Pancreas (tissue), 10 donors: ENCODE data around the gene ATAD3C. TPM values are rescaled to one million over a fixed set of nuclear protein-coding genes. Genes with fewer than 3 reads are reported as not detected.
"Not testable (repeated sequence)": the region's sequence is repeated elsewhere in the genome, so short reads cannot be mapped to it uniquely, and the experiment has no call there.

ENCODE experiments used
- ATAC-seq, 4 donors: fragments of 200-7000 bp; cut with Tn5 transposase; one replicate each; pipeline versions ENCODE4 v1.8.0 to v1.9.1; 2020; ENCODE audit warnings: mild to moderate bottlenecking in 4 of 4, moderate library complexity in 4 of 4
- DNase-seq, 6 donors: peaks; one replicate each; pipeline ENCODE4 v3.0.0-alpha.2; 2020
- FAIRE-seq: peaks from 2 replicates; lab custom pipeline; 2012; peaks lifted over from hg19 to GRCh38; lab: Jason Lieb, UNC
- H3K27ac ChIP-seq, 4 donors: fragments of 200-600 bp; sonication (generic); 1 replicate in 3 of 4; 2 replicates in 1 of 4; pipeline versions ENCODE4 v1.5.0 to v1.8.0; 2020
- H3K27me3 ChIP-seq, 4 donors: fragments of 200-600 bp; one replicate each; pipeline ENCODE4 v1.8.0; 2021
- H3K36me3 ChIP-seq, 3 donors: fragments of 200-600 bp; sonication (generic) in 1 of 3; one replicate each; pipeline versions ENCODE4 v1.5.0 to v1.8.0; 2020 to 2021
- H3K4me1 ChIP-seq, 3 donors: fragments of 200-600 bp; one replicate each; pipeline ENCODE4 v1.8.0; 2021
- H3K4me3 ChIP-seq, 4 donors: fragments of 200-600 bp; sonication (generic) in 2 of 4; one replicate each; pipeline versions ENCODE4 v1.5.0 to v1.8.0; 2020 to 2021
- H3K9me3 ChIP-seq, 4 donors: fragments of 200-600 bp; one replicate each; pipeline ENCODE4 v1.8.0; 2021
- CTCF ChIP-seq, 4 donors: fragments of 200-600 bp; sonication (generic) in 3 of 4; IDR thresholded peaks; one replicate each; pipeline versions ENCODE4 v1.5.0 to v1.8.0; 2021; ENCODE audit warnings: antibody characterized with exemption in 4 of 4
- WGBS, 2 donors: extraction: QIAGEN DNeasy Blood & Tissue Kit; methylation state at CpG; one replicate each; pipeline ENCODE4 v1.1.7; 2013; 5-methylcytosine and 5-hydroxymethylcytosine counted together
- intact Hi-C, 3 donors: fragments of 100-400 bp; cut with DNase I; formaldehyde crosslinking; loops; one replicate each; pipeline versions ENCODE4 v1.11.1 to v1.14.2; 2022
- polyA plus RNA-seq, 2 donors: library from polyadenylated mRNA; stranded (reverse); fragments of 200-250 nt; gene quantifications; one replicate each; pipeline ENCODE4 v1.2.3, GENCODE V29; 2013
- total RNA-seq, 6 donors: library from RNA; stranded (reverse); fragmentation: NEBNext Ultra II Directional in 4 of 6; extraction: Animal tissue kit (Norgen Biotek cat#: 25700) in 4 of 6; gene quantifications; one replicate each; pipeline versions ENCODE4 v1.2.1 to v1.2.4, GENCODE V29; 2021 to 2023
- donor health status: healthy with polysubstance abuse.
- donor health status: DM: no; HTN: no; CAD: no; lungs with moderate emphysema.
- donor health status: DM: no; HTN: no; CAD: no.
- donor health status: control.
- donor health status: control.
- donor health status: Bipolar disorder and iron deficiency.
- donor health status: DM: yes; HTN: yes; CAD: no.
- donor health status: DM: no; HTN: no; CAD: no.
- donor health status: DM: no; HTN: no; CAD: no.
- donor health status: DM: yes; HTN: yes; CAD: no.

Gene ATAD3C
- total and polyA plus RNA-seq, 8 donors = 2.4 to 22.0 (median 7.5) TPM

- TF ChIP-seq CTCF (IDR thresholded peaks at IDR 0.05) = no peak
- Histone ChIP-seq H3K27me3 (no peaks in the 10 kb centered on the region), H3K36me3 (peaks cover 0 to 22% (median 21%) of the 10 kb centered on the region in 3 donors), H3K4me1 (peaks cover 12 to 30% (median 23%) of the 10 kb centered on the region in 3 donors), H3K4me3 (no peak overlapping the region), H3K9me3 (no peaks in the 10 kb centered on the region), H3K27ac (no peak overlapping the region)
- intact Hi-C loops = loop anchor here in 2 of 3 donors (5.0 kb wide), 2 partner anchors 36 to 41 kb away; partner anchors contain the start of gene VWA1 (in 1 of the 2)
- ATAC-seq (no peak), FAIRE-seq (no peak), DNase-seq (peak in 1 of 6 donors; percentile 47)
- 84 to 87% methylated on average over 7 of the region's 7 CpGs for WGBS, 2 donors
These were observed 48.0 kb upstream of the ATAD3C start for GRCh38 chr1:1401457-1402010.

- peak in 3 of 4 donors; percentile 15 to 24 (median 21) for TF ChIP-seq CTCF (IDR thresholded peaks at IDR 0.05)
- Histone ChIP-seq H3K9me3 (no peaks in the 10 kb centered on the region), H3K36me3 (peaks cover 0 to 17% (median 16%) of the 10 kb centered on the region in 3 donors), H3K27me3 (no peaks in the 10 kb centered on the region), H3K4me1 (peaks cover 12 to 30% (median 23%) of the 10 kb centered on the region in 3 donors), H3K4me3 (no peak overlapping the region), H3K27ac (no peak overlapping the region)
- FAIRE-seq (no peak), DNase-seq (peak in 3 of 6 donors; percentile 43 to 54 (median 50)), ATAC-seq (no peak)
- WGBS, 2 donors = 60 to 62% methylated on average over 20 of the region's 20 CpGs
- intact Hi-C loops = loop anchor here in 2 of 3 donors (5.0 kb wide), 2 partner anchors 35 to 40 kb away; partner anchors contain the start of gene VWA1 (in 1 of the 2)
These were observed 47.2 kb upstream of the ATAD3C start for GRCh38 chr1:1402072-1402900.

- WGBS, 2 donors = 89% methylated on average over 9 of the region's 9 CpGs
These were observed 46.5 kb upstream of the ATAD3C start for GRCh38 chr1:1402901-1403392.

GRCh38 chr1:1403653-1404052 is 45.8 kb upstream of the ATAD3C start:
- H3K4me1 ChIP-seq = peaks cover 15 to 29% (median 23%) of the 10 kb centered on the region in 3 donors
- no peak overlapping the region for H3K4me3 ChIP-seq
- no peak overlapping the region for H3K27ac ChIP-seq
- FAIRE-seq (no peak), ATAC-seq (no peak), DNase-seq (peak in 1 of 6 donors; percentile 26)
- WGBS, 2 donors = 84 to 88% methylated on average over 7 of the region's 7 CpGs
- no peaks in the 10 kb centered on the region for H3K27me3 ChIP-seq
- intact Hi-C loops = loop anchor here in 2 of 3 donors (5.0 kb wide), 2 partner anchors 34 to 39 kb away; partner anchors contain the start of gene VWA1 (in 1 of the 2)
- H3K36me3 ChIP-seq = peaks cover 0 to 14% (median 13%) of the 10 kb centered on the region in 3 donors
- no peaks in the 10 kb centered on the region for H3K9me3 ChIP-seq
- no peak for TF ChIP-seq CTCF (IDR thresholded peaks at IDR 0.05)

More at GRCh38 chr1:1402901-1403392, 46.5 kb upstream of the ATAD3C start:
- intact Hi-C loops = loop anchor here in 2 of 3 donors (5.0 kb wide), 2 partner anchors 34 to 39 kb away; partner anchors contain the start of gene VWA1 (in 1 of the 2)
- not testable (repeated sequence) for DNase-seq, H3K27me3 ChIP-seq, ATAC-seq, FAIRE-seq, H3K4me3 ChIP-seq, H3K9me3 ChIP-seq, H3K27ac ChIP-seq
- peaks cover 11 to 26% (median 19%) of the 10 kb centered on the region in 3 donors for H3K4me1 ChIP-seq
- peaks cover 0 to 14% (median 13%) of the 10 kb centered on the region in 3 donors for H3K36me3 ChIP-seq
